Gastroesophageal sphincter (tissue), 4 donors: ENCODE measurements around the gene RCSD1. TPM values are rescaled to one million over a fixed set of nuclear protein-coding genes. Genes with fewer than 3 reads are reported as not detected.
"Not testable (repeated sequence)": the region's sequence is repeated elsewhere in the genome, so short reads cannot be mapped to it uniquely, and the experiment has no call there.

ENCODE experiments used
- ATAC-seq: fragments of 150-250 bp; one replicate; pipeline ENCODE4 v1.9.1; 2016; ENCODE audit warnings: mild to moderate bottlenecking, moderate library complexity
- H3K27ac ChIP-seq, 4 donors: fragments of 200-600 bp; sonication (generic) in 3 of 4; 1 replicate in 3 of 4; 2 replicates in 1 of 4; pipeline ENCODE4 v1.5.1; 2016 to 2019
- H3K27me3 ChIP-seq: fragments of 200-600 bp; sonication (generic); one replicate; pipeline ENCODE4 v1.5.1; 2019
- H3K36me3 ChIP-seq, 2 donors: fragments of 200-600 bp; sonication (generic); one replicate each; pipeline ENCODE4 v1.5.1; 2019; ENCODE audit warnings: control low read depth in 1 of 2
- H3K4me1 ChIP-seq, 3 donors: fragments of 200-600 bp; sonication (generic); 1 replicate in 2 of 3; 2 replicates in 1 of 3; pipeline ENCODE4 v1.5.1; 2016 to 2019; ENCODE audit warnings: control low read depth in 2 of 3
- H3K4me3 ChIP-seq, 2 donors: fragments of 200-600 bp; sonication (generic); one replicate each; pipeline ENCODE4 v1.5.1; 2019; ENCODE audit warnings: mild to moderate bottlenecking in 1 of 2, moderate library complexity in 1 of 2
- H3K9me3 ChIP-seq, 3 donors: fragments of 200-600 bp; sonication (generic); one replicate each; pipeline ENCODE4 v1.5.1; 2017 to 2019; ENCODE audit warnings: control low read depth in 2 of 3
- EP300 ChIP-seq: sonication (generic); formaldehyde crosslinking; IDR thresholded peaks from one replicate; pipeline ENCODE4 v1.6.1; 2017; ENCODE audit warnings: antibody characterized with exemption, mild to moderate bottlenecking
- POLR2A ChIP-seq, 2 donors: fragments of 450-650 bp; IDR thresholded peaks; one replicate each; pipeline ENCODE4 v1.6.1; 2017; ENCODE audit warnings: antibody characterized with exemption in 2 of 2, mild to moderate bottlenecking in 2 of 2, moderate library complexity in 1 of 2
- POLR2AphosphoS5 ChIP-seq: sonication (generic); formaldehyde crosslinking; IDR thresholded peaks from one replicate; pipeline ENCODE4 v1.6.1; 2017; ENCODE audit warnings: antibody characterized with exemption
- WGBS, 2 donors: methylation state at CpG; one replicate each; pipeline ENCODE4 v1.1.5; 2018; ENCODE audit warnings: low coverage in 1 of 2; 5-methylcytosine and 5-hydroxymethylcytosine counted together
- total RNA-seq, 4 donors: library from RNA; depleted of rRNA; stranded (reverse); fragments of >200 nt; gene quantifications; one replicate each; pipeline ENCODE4 v1.1.0, GENCODE V29; 2016
- TF ChIP-seq, protein P1 (sequence below), 4 experiments: fragments of 200-600 bp in 2 of 4; fragments of 450-650 bp in 2 of 4; sonication (generic) in 1 of 4; IDR thresholded peaks; one replicate each; pipeline ENCODE4 v1.5.1; 2017 to 2019; ENCODE audit warnings: antibody characterized with exemption in 4 of 4, mild to moderate bottlenecking in 2 of 4, moderate library complexity in 2 of 4

Gene RCSD1
- total RNA-seq, 4 donors from 2014 or later = 14.5 to 20.6 (median 17.3) TPM

DNA sequence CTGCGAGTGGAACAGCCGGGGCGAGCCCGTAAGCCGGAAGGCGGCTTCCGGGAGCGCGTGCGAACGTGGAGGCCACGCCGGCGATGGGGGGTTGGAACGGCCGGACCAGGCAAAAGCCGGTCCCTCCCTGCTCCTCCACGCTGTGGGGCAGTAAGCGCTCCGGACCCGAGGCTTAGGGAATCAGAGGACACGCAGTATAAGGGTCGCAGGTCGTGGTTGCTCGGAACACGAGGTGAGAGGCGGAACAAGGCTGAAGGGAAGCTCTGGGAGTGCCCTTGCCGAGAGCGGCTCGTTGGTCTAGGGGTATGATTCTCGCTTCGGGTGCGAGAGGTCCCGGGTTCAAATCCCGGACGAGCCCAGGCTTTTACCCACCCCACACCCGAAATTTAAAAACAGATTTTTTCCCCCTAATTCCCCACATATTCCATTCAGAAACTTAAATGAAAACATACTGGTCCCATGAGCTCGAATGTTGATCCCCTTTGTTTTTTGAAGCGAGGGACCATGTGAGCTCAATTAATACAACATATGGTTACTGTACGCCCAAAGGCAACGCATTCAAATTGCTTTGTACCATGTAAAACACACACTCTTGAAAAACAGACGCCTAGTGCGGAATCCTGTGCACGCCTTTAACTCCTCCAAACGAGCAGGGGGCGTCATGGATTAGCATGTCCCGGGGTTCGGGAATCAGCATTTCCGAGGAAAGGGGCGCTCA, 84.6 kb downstream of the RCSD1 start:
- H3K4me3 ChIP-seq = peak overlapping the region; percentile 50 to 79
- H3K9me3 ChIP-seq = no peaks in the 10 kb centered on the region
- H3K36me3 ChIP-seq = no peaks in the 10 kb centered on the region
- peak; percentile 84 for ATAC-seq
- peak overlapping the region; percentile 58 to 93 (median 90) for H3K27ac ChIP-seq
- H3K27me3 ChIP-seq = no peaks in the 10 kb centered on the region
- peak in 1 of 2 donors; percentile 4 for TF ChIP-seq POLR2A (IDR thresholded peaks at IDR 0.05)
- TF ChIP-seq POLR2AphosphoS5 = peak; percentile 53
- TF ChIP-seq EP300 = no peak
- TF ChIP-seq, protein P1, sequence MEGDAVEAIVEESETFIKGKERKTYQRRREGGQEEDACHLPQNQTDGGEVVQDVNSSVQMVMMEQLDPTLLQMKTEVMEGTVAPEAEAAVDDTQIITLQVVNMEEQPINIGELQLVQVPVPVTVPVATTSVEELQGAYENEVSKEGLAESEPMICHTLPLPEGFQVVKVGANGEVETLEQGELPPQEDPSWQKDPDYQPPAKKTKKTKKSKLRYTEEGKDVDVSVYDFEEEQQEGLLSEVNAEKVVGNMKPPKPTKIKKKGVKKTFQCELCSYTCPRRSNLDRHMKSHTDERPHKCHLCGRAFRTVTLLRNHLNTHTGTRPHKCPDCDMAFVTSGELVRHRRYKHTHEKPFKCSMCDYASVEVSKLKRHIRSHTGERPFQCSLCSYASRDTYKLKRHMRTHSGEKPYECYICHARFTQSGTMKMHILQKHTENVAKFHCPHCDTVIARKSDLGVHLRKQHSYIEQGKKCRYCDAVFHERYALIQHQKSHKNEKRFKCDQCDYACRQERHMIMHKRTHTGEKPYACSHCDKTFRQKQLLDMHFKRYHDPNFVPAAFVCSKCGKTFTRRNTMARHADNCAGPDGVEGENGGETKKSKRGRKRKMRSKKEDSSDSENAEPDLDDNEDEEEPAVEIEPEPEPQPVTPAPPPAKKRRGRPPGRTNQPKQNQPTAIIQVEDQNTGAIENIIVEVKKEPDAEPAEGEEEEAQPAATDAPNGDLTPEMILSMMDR (IDR thresholded peaks at IDR 0.05) = peak in 2 of 4 experiments; percentile 6 to 21
- WGBS, 2 donors = 1 to 2% methylated on average over 15 to 31 of the region's 50 CpGs
- peaks cover 0 to 33% (median 0%) of the 10 kb centered on the region in 3 donors for H3K4me1 ChIP-seq

DNA sequence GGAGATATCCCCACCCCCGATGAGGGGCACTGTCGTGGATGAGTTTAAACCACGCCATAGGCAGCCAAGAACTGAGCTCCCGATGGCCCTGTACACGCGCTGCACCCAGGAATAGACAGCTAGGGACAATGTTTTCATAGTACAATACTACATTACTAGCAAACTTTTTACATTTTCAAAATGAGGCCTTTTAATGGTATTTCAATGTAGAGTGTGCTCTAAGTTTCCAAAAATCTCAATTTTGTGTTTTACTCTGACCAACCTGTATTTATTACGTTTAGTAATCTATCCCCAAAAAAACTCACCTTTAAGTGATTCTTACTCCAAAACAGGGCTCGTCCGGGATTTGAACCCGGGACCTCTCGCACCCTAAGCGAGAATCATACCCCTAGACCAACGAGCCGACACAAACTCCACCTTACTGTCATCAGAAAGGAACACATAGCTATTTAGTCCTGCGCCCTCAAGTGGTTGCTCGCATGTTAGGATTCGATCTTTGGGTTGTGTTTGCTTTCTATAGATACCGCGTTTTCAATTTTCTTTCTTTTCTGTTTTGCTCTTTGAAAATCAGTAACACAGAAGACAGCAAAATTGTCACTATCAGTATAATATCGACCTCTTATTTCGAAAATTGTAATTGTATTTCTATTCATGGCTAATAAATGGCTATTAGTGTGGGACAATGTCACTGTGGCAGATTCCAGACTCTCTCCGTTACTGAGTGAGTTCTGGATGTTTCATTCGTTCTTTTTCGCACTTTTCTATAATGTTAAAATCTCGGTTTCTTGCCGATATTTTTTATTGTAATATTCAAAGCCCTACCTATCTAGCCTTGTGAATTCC, 85.3 kb downstream of the RCSD1 start:
- no peaks in the 10 kb centered on the region for H3K27me3 ChIP-seq
- TF ChIP-seq, protein P1 (IDR thresholded peaks at IDR 0.05) = peak; percentile 82 to 99 (median 92)
- TF ChIP-seq EP300 = no peak
- TF ChIP-seq POLR2A (IDR thresholded peaks at IDR 0.05) = no peak
- TF ChIP-seq POLR2AphosphoS5 = peak; percentile 50
- H3K36me3 ChIP-seq = no peaks in the 10 kb centered on the region
- WGBS, 2 donors = 0% methylated on average over 23 to 24 of the region's 26 CpGs
- H3K9me3 ChIP-seq = no peaks in the 10 kb centered on the region
- H3K4me3 ChIP-seq = peak overlapping the region; percentile 50 to 79
- peaks cover 0 to 33% (median 0%) of the 10 kb centered on the region in 3 donors for H3K4me1 ChIP-seq
- peak; percentile 48 for ATAC-seq
- peak overlapping the region; percentile 58 to 93 (median 90) for H3K27ac ChIP-seq

DNA sequence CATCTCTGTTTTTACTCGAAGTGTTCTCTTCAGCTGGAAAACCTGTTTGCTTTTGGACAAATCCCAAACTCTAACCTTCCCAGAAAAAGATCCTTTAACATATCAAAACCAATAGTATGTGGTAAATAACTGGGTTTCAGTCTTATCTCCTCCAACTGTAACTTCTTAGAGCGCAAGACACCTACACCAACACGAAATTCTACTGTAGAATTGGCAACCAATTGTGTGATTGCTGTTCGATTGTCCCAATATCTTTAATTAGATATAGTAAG, 85.9 kb downstream of the RCSD1 start:
- H3K9me3 ChIP-seq = no peaks in the 10 kb centered on the region
- peak overlapping the region in 3 of 4 donors; percentile 89 to 93 (median 90) for H3K27ac ChIP-seq
- WGBS, 2 donors = 0 to 5% methylated on average over 4 of the region's 4 CpGs
- H3K27me3 ChIP-seq = no peaks in the 10 kb centered on the region
- ATAC-seq = no peak
- no peak for TF ChIP-seq POLR2A (IDR thresholded peaks at IDR 0.05)
- peak overlapping the region; percentile 50 to 79 for H3K4me3 ChIP-seq
- peaks cover 0 to 38% (median 2%) of the 10 kb centered on the region in 3 donors for H3K4me1 ChIP-seq
- H3K36me3 ChIP-seq = no peaks in the 10 kb centered on the region

DNA sequence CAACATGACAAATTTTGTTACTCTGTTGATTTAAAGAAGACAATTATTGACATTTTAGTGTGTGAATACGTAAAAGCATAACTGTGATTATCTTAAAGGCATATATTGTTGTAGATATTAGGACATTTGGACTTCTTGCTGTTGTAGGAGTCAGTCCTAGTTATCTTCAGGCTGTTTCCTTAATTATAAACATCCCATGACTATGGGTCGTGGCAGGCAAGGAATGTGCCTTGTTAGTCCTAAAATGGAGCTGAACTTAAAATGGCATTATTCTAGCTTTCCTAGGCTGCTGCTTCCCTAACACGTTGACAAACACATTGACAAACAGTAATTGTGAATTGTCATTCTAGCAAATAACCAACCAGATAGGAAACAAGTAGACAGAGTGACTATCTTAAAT, 87.3 kb downstream of the RCSD1 start:
- no peak for TF ChIP-seq EP300
- TF ChIP-seq POLR2A (IDR thresholded peaks at IDR 0.05) = no peak
- TF ChIP-seq, protein P1 (IDR thresholded peaks at IDR 0.05) = no peak
- no peak for TF ChIP-seq POLR2AphosphoS5
- 52 to 90% methylated on average over 2 to 3 of the region's 3 CpGs for WGBS, 2 donors
- H3K4me1 ChIP-seq = peaks cover 0 to 40% (median 4%) of the 10 kb centered on the region in 3 donors
- no peaks in the 10 kb centered on the region for H3K36me3 ChIP-seq
- H3K27ac ChIP-seq = no peak overlapping the region
- no peaks in the 10 kb centered on the region for H3K27me3 ChIP-seq
- no peaks in the 10 kb centered on the region for H3K9me3 ChIP-seq
- ATAC-seq = no peak
- H3K4me3 ChIP-seq = no peak overlapping the region

DNA sequence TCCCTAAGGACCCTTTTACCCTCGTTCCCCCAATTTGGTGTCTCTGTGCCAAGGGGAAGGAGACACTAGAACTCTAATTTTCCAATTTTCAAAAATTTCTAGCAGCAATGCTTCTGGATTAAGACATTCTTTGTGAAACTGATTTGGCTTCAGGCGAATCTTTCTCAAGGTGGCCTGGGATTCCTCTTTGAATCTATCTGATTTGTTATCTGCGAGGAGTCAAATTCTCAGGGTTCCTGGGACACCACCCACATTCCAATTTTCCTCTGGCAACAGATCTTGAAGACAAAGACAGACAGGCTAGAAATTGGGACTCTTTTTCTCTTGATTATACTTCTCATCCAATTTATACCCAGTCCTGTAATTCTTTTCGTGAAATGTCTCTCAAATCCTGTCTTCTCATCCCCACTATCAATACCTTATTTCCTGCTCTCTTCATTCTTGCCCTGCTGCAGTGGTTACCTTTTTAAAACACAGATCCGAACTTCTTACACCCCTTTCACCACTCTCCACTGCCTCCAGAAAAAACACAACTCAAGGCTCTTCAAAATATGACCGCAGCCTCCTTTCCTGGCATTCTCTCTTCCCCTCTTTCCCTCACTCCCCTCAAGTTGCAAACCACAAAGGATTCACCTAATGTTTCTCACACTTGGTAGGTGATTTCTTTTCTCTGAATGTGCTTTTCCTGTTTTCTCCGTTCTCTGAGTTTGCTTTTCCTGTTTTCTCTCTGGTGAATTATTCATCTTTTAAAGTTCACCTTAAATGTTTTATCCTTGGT, 89.1 kb downstream of the RCSD1 start:
- Histone ChIP-seq H3K4me3 (no peak overlapping the region), H3K4me1 (peaks cover 0 to 42% (median 11%) of the 10 kb centered on the region in 3 donors), H3K36me3 (no peaks in the 10 kb centered on the region), H3K27ac (no peak overlapping the region), H3K27me3 (no peaks in the 10 kb centered on the region), H3K9me3 (no peaks in the 10 kb centered on the region)
- no peak for ATAC-seq
- 89 to 91% methylated on average over 6 to 7 of the region's 7 CpGs for WGBS, 2 donors
- TF ChIP-seq, protein P1 (IDR thresholded peaks at IDR 0.05) = no peak
- TF ChIP-seq POLR2A (IDR thresholded peaks at IDR 0.05) (no peak), EP300 (no peak), POLR2AphosphoS5 (no peak)

DNA sequence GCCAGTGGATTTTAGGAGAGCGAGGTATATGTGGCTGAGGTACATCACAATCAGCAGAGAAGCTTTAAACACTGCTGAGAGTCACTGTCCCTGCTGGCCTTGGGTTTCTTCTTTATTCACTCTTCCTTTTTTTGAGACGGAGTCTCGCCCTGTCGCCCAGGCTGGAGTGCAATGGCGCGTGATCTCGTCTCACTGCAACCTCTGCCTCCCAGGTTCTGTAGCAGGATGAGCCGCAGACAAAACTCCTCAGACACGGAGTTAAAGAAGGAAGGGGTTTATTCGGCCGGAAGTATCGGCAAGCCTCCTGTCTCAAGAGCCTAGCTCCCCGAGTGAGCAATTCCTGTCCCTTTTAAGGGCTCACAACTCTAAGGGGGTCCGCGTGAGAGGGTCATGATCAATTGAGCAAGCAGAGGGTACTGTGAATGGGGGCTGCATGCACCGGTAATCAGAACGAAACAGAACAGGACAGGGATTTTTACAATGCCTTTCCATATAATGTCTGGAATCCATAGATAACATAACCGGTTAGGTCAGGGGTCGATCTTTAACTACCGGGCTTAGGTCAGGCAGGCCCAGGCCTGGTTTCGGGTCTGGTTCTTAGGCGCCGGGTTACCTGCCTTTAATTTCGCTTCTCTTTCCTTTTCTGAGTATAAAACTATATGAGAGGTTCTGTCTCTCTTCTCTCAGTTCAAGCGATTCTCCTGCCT, 89.8 kb downstream of the RCSD1 start:
- not testable (repeated sequence) for H3K36me3 ChIP-seq, H3K9me3 ChIP-seq, ATAC-seq, H3K27me3 ChIP-seq, H3K4me3 ChIP-seq
- Histone ChIP-seq H3K27ac (peak overlapping the region in 2 of 4 donors; percentile 6 to 95), H3K4me1 (peaks cover 0 to 43% (median 11%) of the 10 kb centered on the region in 3 donors)
- 92 to 95% methylated on average over 4 to 10 of the region's 25 CpGs for WGBS, 2 donors
